GM12872 (cell line): ENCODE results near the gene CACNG4.

Experiments
- CTCF ChIP-seq: IDR thresholded peaks from 3 replicates; pipeline ENCODE4 v1.5.1; 2011; ENCODE audit warnings: low read depth, mild to moderate bottlenecking, low read length, moderate library complexity; ENCODE audit not compliant: insufficient read depth

Gene CACNG4

GRCh38 chr17:66944351-66945146 lies 20.0 kb upstream of the CACNG4 start:
- no peak for TF ChIP-seq CTCF

GRCh38 chr17:66945147-66945835 lies 19.2 kb upstream of the CACNG4 start:
- no peak for TF ChIP-seq CTCF

- TF ChIP-seq CTCF: no peak
Observed at GRCh38 chr17:66946251-66946650, 18.3 kb upstream of the CACNG4 start.

GRCh38 chr17:66947311-66947710 lies 17.2 kb upstream of the CACNG4 start:
- TF ChIP-seq CTCF: no peak

- TF ChIP-seq CTCF: no peak
Observed at GRCh38 chr17:66948061-66948750, 16.3 kb upstream of the CACNG4 start.

- TF ChIP-seq CTCF: no peak
Observed at GRCh38 chr17:66949501-66949900, 15.0 kb upstream of the CACNG4 start.

GRCh38 chr17:66950325-66950724 lies 14.2 kb upstream of the CACNG4 start:
- TF ChIP-seq CTCF: no peak
